ENCODE results near the gene FAM111A.
"Not testable (repeated sequence)": the region's sequence is repeated elsewhere in the genome, so short reads cannot be mapped to it uniquely, and the experiment has no call there.

The FAM111A gene, protein sequence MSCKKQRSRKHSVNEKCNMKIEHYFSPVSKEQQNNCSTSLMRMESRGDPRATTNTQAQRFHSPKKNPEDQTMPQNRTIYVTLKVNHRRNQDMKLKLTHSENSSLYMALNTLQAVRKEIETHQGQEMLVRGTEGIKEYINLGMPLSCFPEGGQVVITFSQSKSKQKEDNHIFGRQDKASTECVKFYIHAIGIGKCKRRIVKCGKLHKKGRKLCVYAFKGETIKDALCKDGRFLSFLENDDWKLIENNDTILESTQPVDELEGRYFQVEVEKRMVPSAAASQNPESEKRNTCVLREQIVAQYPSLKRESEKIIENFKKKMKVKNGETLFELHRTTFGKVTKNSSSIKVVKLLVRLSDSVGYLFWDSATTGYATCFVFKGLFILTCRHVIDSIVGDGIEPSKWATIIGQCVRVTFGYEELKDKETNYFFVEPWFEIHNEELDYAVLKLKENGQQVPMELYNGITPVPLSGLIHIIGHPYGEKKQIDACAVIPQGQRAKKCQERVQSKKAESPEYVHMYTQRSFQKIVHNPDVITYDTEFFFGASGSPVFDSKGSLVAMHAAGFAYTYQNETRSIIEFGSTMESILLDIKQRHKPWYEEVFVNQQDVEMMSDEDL

DNA sequence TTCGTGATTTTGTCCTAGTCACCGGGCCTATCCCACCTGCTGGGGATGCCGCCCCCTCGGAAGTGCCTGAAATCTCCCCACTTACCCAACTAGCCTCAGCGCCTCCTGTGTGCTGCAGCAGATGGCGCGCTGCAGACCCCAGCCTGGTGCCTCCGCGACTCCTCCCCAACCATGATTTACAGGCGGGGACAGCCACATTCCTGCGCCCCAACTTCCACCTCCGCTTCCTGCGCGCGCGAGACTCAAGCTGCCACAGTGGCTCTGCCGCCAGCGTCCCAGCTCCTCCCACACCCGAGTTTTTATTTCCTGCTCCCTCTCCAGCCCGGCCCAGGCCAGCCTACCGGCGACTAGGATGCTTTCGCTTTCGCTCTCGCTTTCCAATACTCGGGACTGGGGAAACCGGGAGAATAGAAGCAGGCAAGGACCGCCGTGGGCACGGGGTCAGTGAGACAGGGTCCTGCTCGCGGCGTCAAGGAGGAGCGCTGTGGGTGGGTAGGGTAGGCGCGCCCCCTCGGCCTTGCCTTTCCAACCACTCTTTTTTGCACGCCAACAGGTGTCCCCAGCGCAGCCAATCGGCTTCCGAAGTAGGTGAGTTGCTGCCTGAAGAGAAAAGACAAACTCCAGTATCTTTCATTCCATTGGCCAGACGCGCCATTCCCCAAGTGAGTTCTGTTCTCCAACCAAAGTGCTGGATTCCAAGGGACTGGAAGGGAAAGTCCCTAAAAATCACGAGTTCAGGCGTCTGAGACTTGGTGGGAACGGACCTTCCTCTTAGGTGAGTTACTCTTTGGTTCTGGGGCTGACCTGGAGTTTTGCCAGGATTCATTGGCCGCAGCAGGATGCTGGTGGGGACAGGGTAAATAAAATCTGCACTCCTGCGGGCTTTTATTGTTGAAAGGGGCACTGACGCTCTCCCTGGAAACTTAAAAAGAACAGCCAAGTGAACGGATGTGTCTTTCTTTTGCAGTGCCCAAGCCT is at the start of gene FAM111A:
Gene FAM111A, plus strand, starts transcription at position 327 of the 978 bp plus-strand sequence. CDS start 6,017 bp downstream, outside the sequence.
- DNase-seq (ENCODE audit: low spot score): peak; percentile 91

DNA sequence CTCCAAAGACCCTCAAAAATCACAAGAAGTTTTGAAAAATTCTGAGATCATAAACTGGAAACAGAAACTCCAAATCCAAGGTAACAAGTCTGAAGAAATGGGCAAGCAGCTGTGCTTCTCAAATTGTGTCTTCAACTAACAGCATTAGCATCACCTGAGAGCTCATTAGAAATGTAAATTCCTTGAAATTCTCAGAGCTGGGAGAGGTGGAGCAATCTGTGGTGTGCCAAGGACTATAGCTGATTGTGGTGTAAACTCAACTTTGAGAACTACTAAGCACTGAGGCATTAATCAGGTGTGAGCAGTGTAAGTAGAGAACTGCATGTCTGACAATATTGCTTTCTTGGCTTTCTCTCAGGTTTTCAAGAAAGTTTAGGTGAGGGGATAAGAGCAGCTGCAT is 49.1 kb upstream of the FAM111A start:
- not testable (repeated sequence) for DNase-seq (ENCODE audit: low spot score)

DNA sequence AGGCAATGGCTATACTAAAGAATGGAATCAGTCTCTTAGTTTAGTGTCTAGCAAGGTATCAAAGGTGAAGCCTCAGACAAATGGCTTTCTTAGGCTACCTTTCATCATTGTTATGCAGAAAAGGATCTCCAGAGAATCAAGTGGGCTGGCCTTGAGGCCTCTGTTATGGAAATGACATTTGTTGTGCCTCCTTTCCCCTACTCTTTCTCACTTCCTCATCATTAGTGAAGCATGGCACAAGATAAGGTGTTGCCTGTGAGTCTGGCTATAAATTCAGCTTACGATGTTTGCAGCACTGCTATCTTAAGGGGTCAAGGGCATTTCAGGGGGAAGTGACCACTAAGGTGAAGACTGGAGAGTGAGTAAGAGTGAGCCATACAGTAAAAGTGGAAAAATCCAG is 47.4 kb upstream of the FAM111A start:
- DNase-seq (ENCODE audit: low spot score): not testable (repeated sequence)

DNA sequence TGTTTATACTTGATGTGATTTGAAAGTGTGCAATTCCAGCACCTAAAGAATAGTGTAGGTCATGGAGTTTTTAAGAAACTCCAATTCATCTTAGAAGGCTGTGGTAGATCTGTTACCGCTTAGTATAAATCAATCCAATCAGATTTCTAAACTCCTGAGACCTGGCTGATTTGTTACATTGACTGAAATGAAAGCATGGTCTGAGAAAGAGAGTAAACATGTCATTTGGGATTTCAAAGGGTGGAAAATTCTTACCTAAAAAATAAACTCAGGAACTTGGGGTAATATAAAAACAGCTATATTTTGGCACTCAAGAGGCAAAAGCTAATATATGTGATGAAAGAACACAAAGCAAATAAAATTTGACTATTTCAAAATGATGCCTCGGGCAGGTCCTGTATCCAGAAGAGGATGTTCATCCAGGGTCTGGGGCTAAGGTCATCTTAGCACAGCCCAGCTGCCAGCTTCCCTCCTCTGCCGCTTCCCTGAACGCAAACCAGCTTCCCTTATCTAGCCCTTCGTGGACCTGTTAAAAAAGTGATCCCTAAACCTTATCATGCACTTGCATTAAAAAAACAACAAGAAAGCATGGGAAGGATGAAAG is 46.6 kb upstream of the FAM111A start:
- DNase-seq (ENCODE audit: low spot score): not testable (repeated sequence)

DNA sequence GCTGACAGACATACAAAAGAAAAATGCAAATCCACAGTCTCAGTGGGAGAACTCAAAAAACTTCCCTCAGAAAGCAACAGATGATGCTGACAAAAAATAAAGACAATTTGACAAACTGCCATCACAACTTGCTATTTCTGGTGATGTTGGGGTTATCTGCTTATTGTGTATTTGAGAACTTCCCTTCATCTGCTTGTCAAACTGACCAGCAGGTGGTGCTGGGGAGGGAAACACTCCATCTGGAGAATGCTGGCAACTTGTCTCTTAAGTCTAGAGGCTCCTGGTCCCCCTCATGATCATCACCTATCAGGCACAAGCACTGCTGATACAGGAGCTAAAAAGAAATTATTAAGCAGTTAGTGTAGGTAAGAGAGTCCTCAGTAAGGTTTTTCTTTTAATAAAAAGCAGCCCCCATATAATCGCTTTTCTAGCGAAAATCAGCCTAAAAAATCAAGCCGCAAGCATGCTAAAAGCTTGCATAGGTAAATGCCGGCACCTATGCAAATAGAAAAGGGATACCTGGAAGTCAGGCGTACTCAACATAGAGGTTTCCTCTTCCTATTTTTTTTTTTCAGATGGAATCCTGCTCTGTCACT is 45.4 kb upstream of the FAM111A start:
- DNase-seq (ENCODE audit: low spot score): peak; percentile 47

DNA sequence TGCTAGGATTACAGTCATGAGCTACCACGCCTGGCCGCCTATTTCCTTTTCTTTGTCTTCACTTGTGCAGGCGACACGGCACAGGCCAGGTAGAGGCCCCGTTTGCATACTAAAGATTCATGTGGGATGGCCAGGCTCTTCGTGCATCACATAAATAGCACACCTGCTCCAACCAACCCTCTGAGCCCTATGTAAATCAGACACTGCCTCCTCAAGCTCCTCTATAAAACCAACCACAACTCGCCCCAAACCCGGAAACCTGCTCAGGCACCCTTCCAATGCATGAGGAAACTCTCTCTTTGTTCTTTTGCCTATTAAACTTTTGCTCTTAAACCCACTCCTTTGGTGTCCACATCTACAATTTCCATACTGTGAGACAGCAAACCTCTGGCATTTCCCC is 44.7 kb upstream of the FAM111A start:
- DNase-seq (ENCODE audit: low spot score): not testable (repeated sequence)

DNA sequence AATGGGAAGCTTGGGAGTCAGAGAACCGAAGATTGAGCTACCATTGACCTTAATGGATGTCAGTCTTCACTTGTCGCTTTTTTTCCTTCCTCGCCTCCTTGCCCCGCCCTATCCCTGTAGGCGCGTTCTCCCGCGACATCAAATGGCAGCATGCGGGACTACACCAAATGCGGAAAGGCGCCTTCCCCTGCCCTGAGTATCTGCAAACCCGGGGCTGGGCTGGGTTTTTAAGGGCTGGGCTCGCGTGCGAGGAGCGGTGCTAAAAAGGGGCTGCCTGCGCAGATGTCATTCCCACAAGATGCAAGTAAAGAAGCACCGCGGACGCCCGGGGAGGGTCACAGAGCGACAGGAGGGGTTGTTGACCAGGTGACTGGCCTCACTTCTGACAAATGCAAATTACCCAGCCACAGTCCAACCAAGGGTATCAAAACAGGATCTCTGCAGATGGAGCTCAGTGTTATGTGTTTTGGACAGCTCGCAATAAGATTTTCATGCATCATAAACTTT is 40.3 kb upstream of the FAM111A start:
- DNase-seq (ENCODE audit: low spot score): peak; percentile 72

DNA sequence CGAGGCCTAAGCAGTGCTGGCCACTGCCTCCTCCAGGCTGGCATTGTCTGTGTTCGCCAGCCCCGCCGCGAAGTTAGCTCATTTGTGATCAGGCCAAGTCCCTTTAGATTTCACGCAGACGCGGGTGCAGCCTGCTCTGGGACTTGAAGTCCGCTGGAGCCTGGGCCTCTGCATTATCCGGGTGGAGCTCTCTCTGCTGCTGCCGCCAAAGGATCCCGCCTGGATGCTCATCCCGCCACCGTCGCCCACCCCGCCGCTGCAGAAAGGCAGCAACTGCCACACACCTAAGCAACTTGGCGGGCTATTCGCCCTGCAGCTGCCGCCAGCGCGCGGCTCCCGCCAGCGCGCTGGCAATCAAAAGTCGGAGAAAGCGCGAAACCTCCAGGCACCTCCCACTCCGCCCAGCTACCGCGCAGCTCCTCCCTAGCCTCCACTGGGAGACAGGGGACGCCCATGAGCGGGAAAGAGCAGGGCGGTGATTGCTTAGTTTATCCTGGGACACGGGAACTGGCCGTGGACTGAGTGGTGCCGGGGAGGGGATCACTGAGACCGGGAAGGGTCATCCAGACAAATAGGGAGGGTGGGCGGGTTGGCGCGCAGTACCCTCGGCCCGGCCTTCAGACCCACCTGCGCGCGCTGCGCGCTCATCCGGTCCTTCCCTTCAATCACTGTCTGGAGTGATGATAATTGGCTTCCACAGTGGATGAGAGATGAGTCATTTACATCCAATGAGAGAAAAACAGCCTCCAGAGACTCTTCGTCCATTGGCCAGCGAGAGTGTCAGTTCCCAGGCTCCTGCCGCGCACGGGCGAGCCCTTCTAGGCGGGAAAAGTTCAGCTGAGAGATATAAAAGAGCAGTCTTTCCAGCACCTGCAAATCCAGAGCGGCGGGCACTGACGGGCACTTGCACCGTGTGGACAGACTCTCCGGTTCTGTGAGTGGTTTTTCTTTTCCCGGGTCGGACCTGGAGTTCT is 36.0 kb upstream of the FAM111A start, which contains the start of gene FAM111B:
Gene FAM111B, plus strand, starts transcription at position 875 of the 974 bp plus-strand sequence. CDS start 2,389 bp downstream, outside the sequence.
- peak; percentile 90 for DNase-seq (ENCODE audit: low spot score)

DNA sequence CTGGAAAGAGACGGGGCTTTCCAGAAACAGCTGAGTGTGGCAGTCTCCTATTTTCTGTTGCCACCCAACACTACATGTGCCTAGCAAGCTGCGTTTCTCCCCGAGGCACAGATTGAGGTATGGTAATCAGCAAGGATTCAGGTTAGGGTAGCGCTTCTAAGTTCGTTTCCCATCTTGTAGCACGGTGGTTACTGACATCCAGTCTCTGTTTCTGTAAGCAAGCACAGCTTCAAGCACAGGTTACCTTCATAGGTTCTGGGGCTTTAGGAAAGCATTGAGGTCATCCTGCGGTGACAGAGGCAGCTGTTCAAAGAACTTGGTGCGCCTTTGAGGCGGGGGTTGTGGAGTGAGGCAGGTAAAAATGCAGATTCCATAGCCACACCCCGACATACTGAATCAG is 34.9 kb upstream of the FAM111A start:
- DNase-seq (ENCODE audit: low spot score): not testable (repeated sequence)

DNA sequence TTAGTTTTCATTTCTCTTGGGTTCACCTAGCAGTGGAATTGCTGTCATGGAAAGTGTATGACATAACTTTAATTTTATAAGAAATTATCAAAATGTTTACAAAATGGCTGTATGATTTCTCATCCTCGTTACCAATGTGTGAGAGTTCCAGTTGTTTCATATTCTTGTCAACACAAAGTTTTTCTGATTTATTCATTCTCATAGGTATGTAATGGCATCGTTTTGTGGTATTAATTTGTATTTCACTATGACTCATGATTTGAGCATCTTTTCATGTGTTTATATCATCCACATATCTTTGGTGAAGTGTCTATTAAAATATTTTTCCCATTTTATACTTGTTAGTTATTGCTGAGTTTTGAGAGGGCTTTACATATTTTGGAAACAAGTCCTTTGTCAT is 30.2 kb upstream of the FAM111A start:
- DNase-seq (ENCODE audit: low spot score): no peak

DNA sequence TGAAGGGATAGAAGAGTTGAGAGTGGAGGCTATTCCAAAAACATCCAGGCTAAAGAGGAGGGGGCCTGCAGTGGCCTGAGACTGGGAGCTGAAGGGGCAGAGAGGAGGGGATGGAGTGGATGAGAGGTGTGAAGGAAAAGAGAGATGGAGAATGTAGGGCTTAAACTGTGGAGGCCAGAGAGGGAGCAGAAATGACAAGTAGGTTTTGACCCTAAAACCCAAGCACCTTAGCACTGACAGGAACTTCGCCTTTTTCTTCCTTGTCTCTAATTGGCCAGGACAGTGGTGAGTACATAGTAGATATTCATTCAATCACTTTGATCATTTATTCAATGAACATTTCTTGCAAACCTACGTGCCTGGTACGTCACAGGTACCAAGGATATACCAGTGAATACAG is 28.3 kb upstream of the FAM111A start:
- no peak for DNase-seq (ENCODE audit: low spot score)

DNA sequence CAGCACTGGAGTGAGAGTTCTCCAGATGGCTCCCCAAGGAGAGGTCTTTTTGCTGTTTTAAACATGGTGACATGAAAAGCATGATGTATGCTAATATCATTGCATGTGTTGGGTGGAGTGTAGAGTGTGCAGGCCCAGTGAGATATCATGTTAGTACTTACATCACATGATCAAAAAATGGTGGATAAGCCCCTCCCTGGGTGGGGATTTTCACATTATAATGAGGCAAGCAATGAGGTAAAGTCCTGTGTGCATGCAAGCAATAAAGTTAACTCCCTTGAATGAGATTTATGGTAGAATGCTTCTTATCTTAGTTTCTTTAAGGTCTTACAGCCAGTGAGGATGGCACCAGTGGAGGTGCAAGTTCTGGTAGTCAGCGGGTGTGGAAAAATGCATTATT is 27.1 kb upstream of the FAM111A start:
- no peak for DNase-seq (ENCODE audit: low spot score)

DNA sequence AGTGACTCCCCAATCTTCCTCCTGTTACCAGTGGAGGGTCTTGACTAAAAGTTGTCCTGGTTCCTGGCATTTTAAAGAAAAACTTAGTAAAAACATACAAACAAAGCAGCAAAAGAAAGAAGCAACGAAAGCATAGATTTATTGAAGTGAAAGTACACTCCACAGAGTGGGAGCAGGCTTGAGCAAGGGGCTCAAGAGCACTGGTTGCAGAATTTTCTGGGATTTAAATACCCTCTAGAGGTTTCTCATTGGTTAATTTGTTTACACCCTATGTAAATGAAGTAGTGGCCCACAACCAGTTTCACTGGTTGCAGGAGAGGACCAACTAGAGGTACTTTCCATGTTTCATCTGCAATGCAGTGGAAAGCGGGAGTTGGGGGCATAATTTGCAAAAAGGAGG is 24.9 kb upstream of the FAM111A start:
- no peak for DNase-seq (ENCODE audit: low spot score)

DNA sequence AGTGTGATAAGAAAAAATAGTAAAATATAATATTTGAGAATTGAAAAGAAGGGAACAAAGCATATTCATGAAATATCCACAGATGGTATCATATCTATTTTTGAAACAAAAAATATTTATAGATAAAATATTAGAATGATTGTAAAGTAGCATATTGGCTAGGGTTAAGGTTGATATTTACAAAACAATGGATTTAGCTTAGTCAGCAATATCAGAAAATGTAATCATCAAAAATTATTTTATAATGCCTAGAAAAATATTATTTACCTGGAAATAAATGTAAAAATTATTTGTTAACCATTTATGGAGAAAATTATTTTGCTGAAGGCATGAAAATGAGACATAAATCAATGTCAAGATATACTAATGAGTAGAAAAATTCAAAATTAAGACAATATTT is 22.8 kb upstream of the FAM111A start:
- DNase-seq (ENCODE audit: low spot score): no peak

DNA sequence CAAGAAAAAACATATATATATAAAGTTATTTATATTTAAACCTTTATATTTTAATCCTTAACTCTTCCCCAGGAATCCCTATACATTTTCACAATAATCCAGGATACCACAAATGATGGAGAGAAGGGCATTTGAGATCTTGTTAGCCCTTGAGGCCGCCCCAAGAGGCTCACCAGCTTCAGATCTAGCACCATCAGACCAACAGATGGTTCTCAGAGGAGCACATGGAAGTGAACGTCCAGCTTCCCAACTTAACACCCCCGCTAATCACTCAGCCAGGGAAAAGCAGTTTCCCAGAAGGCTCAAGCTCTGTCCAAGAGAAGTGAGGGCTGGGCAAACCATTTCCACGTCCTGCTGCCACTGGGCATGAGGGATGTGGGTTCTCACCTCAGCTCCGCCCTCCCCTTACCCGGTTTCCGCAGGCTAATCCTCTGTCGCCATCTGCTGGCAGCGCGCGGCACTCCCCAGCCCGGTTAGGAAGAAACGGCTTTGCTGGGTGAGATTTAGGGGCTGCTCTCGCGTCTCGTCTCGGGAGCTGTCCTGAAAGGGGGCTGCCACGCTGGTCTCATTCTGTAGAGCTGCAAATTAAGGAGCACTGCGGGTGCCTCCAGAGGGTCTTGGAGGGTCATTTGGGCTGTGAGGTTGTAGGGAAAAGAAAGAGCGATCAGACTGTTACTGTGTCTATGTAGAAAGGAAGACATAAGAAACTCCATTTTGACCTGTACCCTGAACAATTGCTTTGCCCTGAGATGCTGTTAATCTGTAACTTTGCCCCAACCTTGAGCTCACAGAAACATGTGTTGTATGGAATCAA is 6.8 kb upstream of the FAM111A start:
- DNase-seq (ENCODE audit: low spot score): peak; percentile 91

DNA sequence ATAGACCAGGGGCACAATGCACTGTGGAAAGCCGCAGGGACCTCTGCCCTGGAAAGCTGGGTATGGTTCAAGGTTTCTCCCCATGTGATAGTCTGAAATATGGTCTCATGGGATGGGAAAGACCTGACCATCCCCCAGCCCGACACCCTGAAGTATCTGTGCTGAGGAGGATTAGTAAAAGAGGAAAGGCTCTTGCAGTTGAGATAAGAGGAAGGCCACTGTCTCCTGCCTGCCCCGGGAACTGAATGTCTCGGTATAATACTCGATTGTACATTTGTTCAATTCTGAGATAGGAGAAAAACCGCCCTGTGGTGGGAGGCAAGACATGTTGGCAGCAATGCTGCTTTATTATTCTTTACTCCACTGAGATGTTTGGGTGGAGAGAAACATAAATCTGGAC is 6.1 kb upstream of the FAM111A start:
- DNase-seq (ENCODE audit: low spot score): not testable (repeated sequence)

DNA sequence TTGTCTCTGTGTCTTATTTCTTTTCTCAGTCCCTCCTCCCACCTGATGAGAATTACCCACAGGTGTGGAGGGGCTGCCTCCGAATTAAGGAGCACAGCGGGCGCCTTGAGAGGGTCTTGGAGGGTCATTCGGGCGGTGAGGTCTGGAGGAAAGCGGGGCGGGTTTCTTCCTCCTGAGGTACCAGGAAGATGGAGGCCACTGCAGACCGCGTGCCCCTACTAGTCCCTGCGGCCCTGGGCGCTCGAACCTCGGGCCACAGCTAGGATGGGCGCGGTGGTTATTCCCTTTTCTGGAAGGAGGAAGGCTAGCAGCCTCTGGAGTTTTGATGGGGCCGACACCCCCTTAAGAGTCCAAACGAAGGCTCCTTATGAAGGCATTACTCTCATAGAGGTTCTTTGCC is 5.5 kb upstream of the FAM111A start:
- no peak for DNase-seq (ENCODE audit: low spot score)

DNA sequence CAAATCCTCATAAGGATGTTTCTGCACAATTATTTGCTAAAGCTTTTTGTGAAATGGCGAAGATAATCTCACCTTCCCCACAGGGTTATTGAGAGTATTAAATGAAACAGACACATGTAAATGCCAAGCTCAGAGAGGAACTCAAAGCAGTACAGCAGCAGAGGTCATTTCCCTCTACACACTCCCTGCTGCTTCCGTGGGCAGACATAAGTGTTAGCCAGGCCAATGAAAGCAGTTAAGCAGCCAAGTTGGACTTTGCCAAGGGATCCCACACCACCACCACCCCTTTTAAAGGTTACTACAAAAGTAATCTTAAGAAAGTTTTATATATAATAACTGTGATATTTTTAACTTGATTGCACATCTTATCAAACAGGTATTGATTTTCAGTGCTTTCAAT is 4.0 kb upstream of the FAM111A start:
- DNase-seq (ENCODE audit: low spot score): no peak

DNA sequence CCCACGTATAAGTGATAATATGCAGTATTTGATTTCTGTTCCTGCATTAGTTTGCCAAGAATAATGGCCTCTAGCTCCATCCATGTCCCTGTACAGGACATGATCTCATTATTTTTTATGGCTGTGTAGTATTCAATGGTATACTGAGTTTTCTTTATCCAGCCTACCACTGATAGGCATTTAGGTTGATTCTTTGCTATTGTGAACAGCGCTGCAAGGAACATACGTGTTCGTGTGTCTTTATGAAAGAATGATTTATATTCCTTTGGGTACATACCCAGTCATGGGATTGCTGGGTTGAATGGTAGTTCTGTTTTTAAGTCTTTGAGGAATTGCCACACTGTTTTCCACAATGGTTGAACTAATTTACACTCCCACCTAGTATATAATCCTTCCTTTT is 1.5 kb upstream of the FAM111A start:
- no peak for DNase-seq (ENCODE audit: low spot score)
